HCT116 (cell line): Measurements from ENCODE around the gene TMEM132C. TPM values are rescaled to one million over a fixed set of nuclear protein-coding genes. Genes with fewer than 3 reads are reported as not detected.

Source experiments
- ATAC-seq: fragments of 200-7000 bp; cut with Tn5 transposase; 2 replicates; pipeline ENCODE4 v1.9.1; 2020; ENCODE audit warnings: mild to moderate bottlenecking, moderate library complexity
- BruUV-seq: library from RNA; stranded (reverse); fragments of 400-500 nt; replicated peaks from 2 replicates; lab custom pipeline; 2021; lab: Mats Ljungman, UMichigan
- CTCF ChIA-PET: fragments of 300-600 bp; sonication (Branson Sonifier 250); formaldehyde crosslinking; loops from one replicate; lab custom pipeline; 2021; ENCODE audit warnings: antibody characterized with exemption; lab: Charles Lee
- POLR2A ChIA-PET: fragments of 300-600, 350-600 bp; sonication (Branson Sonifier 250); formaldehyde crosslinking; loops from one replicate; lab custom pipeline; 2021; ENCODE audit warnings: antibody characterized with exemption; lab: Charles Lee
- RAD21 ChIA-PET, 2 experiments: fragments of 300-600 bp; sonication (Branson Sonifier 250); formaldehyde crosslinking; loops; one replicate each; lab custom pipeline; 2023; ENCODE audit warnings: low total read pairs in 2 of 2; ENCODE audit not compliant: uncharacterized antibody in 2 of 2, unreplicated experiment in 2 of 2, low non-redundant PET in 1 of 2; lab: Charles Lee
- DNase-seq: peaks from one replicate; pipeline ENCODE4 v3.0.0-alpha.2; 2010; ENCODE audit warnings: low read depth, low spot score
- H2AFZ ChIP-seq: fragments of 200-600 bp; shearing (Covaris generic), sonication (generic); 2 replicates; pipeline ENCODE4 v1.6.1; 2017; ENCODE audit warnings: low read depth, mixed run types, mixed read lengths, antibody characterized with exemption, low read length; ENCODE audit not compliant: poor library complexity, severe bottlenecking
- H3K27ac ChIP-seq: 2 replicates; pipeline ENCODE4 v1.5.1; 2012; ENCODE audit warnings: low read depth, low read length
- H3K27me3 ChIP-seq: fragments of 200-600 bp; sonication (generic); 2 replicates; pipeline ENCODE4 v1.6.1; 2016; ENCODE audit warnings: mixed run types, low read length, mixed read lengths; ENCODE audit not compliant: insufficient read depth
- H3K36me3 ChIP-seq, 2 experiments: fragments of 200-500 bp in 1 of 2; fragments of 200-600 bp in 1 of 2; sonication (Bioruptor generic) in 1 of 2; sonication (generic) in 1 of 2; 2 replicates each; pipeline versions ENCODE4 v1.5.1 to v1.6.1; 2014 to 2016; ENCODE audit warnings: low read length in 2 of 2, inconsistent platforms in 1 of 2, mixed read lengths in 1 of 2, mixed run types in 1 of 2; ENCODE audit not compliant: insufficient read depth in 2 of 2, control insufficient read depth in 1 of 2
- H3K4me1 ChIP-seq, 2 experiments: fragments of 200-600 bp in 1 of 2; sonication (generic) in 1 of 2; 2 replicates each; pipeline versions ENCODE4 v1.5.1 to v1.6.1; 2012 to 2017; ENCODE audit warnings: low read length in 2 of 2, inconsistent platforms in 1 of 2, mild to moderate bottlenecking in 1 of 2, mixed read lengths in 1 of 2, mixed run types in 1 of 2, moderate library complexity in 1 of 2; ENCODE audit not compliant: insufficient read depth in 2 of 2, control insufficient read depth in 1 of 2
- H3K4me2 ChIP-seq: fragments of 200-600 bp; sonication (generic); 2 replicates; pipeline ENCODE4 v1.6.1; 2017; ENCODE audit warnings: mixed run types, low read length, mixed read lengths
- H3K4me3 ChIP-seq, 2 experiments: fragments of 200-600 bp in 1 of 2; sonication (generic) in 1 of 2; replicated peaks in 1 of 2; 2 replicates each; pipeline ENCODE4 v1.5.1; 2011 to 2016; ENCODE audit warnings: low read length in 2 of 2, control low read depth in 1 of 2, low read depth in 1 of 2, mild to moderate bottlenecking in 1 of 2, mixed read lengths in 1 of 2, mixed run types in 1 of 2
- H3K79me2 ChIP-seq: fragments of 200-600 bp; sonication (generic); 2 replicates; pipeline ENCODE4 v1.6.1; 2017; ENCODE audit warnings: mild to moderate bottlenecking, mixed run types, low read length, moderate library complexity, mixed read lengths; ENCODE audit not compliant: insufficient read depth
- H3K9ac ChIP-seq: fragments of 200-600 bp; sonication (generic); 2 replicates; pipeline ENCODE4 v1.6.1; 2016; ENCODE audit warnings: low read length, mixed read lengths
- H3K9me2 ChIP-seq: fragments of 200-600 bp; sonication (generic), shearing (Covaris generic); 2 replicates; pipeline ENCODE4 v1.6.1; 2017; ENCODE audit warnings: mixed run types, mild to moderate bottlenecking, moderate library complexity; ENCODE audit not compliant: insufficient read depth
- H3K9me3 ChIP-seq, 2 experiments: fragments of 200-500 bp in 1 of 2; fragments of 200-600 bp in 1 of 2; sonication (Bioruptor generic) in 1 of 2; sonication (generic) in 1 of 2; 2 replicates each; pipeline ENCODE4 v1.6.1; 2014 to 2017; ENCODE audit warnings: low read length in 2 of 2, mixed read lengths in 2 of 2, inconsistent platforms in 1 of 2, low read depth in 1 of 2, mild to moderate bottlenecking in 1 of 2, mixed run types in 1 of 2, moderate library complexity in 1 of 2; ENCODE audit not compliant: control insufficient read depth in 1 of 2, insufficient read depth in 1 of 2
- H4K20me1 ChIP-seq: fragments of 200-600 bp; sonication (generic), shearing (Covaris generic); 2 replicates; pipeline ENCODE4 v1.6.1; 2017; ENCODE audit warnings: mixed run types, mild to moderate bottlenecking, moderate library complexity; ENCODE audit not compliant: insufficient read depth
- ATF3 ChIP-seq: IDR thresholded peaks from 2 replicates; pipeline ENCODE4 v1.6.1; 2012
- CBX3 ChIP-seq: IDR thresholded peaks from 2 replicates; pipeline ENCODE4 v1.6.1; 2012; ENCODE audit warnings: low read depth
- CEBPB ChIP-seq: IDR thresholded peaks from 2 replicates; pipeline ENCODE4 v1.6.1; 2012; ENCODE audit warnings: low read depth
- EGR1 ChIP-seq: IDR thresholded peaks from 2 replicates; pipeline ENCODE4 v1.6.1; 2012; ENCODE audit warnings: low read depth
- ELF1 ChIP-seq: IDR thresholded peaks from 2 replicates; pipeline ENCODE4 v1.6.1; 2012; ENCODE audit warnings: low read depth, borderline replicate concordance
- EZH2 ChIP-seq: fragments of 200-600 bp; sonication (generic); IDR thresholded peaks from 2 replicates; pipeline ENCODE4 v1.6.1; 2017; ENCODE audit warnings: antibody characterized with exemption, mixed run types
- EZH2phosphoT487 ChIP-seq: fragments of 200-600 bp; IDR thresholded peaks from 2 replicates; pipeline ENCODE4 v1.6.1; 2018; ENCODE audit warnings: antibody characterized with exemption, borderline replicate concordance
- JUND ChIP-seq: IDR thresholded peaks from 2 replicates; pipeline ENCODE4 v1.6.1; 2012
- MAX ChIP-seq: IDR thresholded peaks from 2 replicates; pipeline ENCODE4 v1.6.1; 2012
- POLR2A ChIP-seq: IDR thresholded peaks from 2 replicates; pipeline ENCODE4 v1.7.0; 2011; ENCODE audit warnings: borderline replicate concordance; ENCODE audit not compliant: insufficient read depth, insufficient read length; ENCODE audit errors: extremely low read depth
- POLR2AphosphoS5 ChIP-seq: IDR thresholded peaks from 2 replicates; pipeline ENCODE4 v1.6.1; 2011; ENCODE audit warnings: mild to moderate bottlenecking, low read depth, low read length, moderate library complexity
- REST ChIP-seq: IDR thresholded peaks from 2 replicates; pipeline ENCODE4 v1.6.1; 2012; ENCODE audit warnings: low read depth
- SIN3A ChIP-seq: IDR thresholded peaks from 2 replicates; pipeline ENCODE4 v1.6.1; 2012; ENCODE audit warnings: low read depth
- SP1 ChIP-seq: IDR thresholded peaks from 2 replicates; pipeline ENCODE4 v1.6.1; 2012; ENCODE audit warnings: low read depth
- SRF ChIP-seq: IDR thresholded peaks from 2 replicates; pipeline ENCODE4 v1.6.1; 2012; ENCODE audit warnings: low read depth
- TCF7L2 ChIP-seq: IDR thresholded peaks from 2 replicates; pipeline ENCODE4 v1.7.0; 2011; ENCODE audit warnings: borderline replicate concordance, inconsistent platforms; ENCODE audit not compliant: insufficient read depth, insufficient read length; ENCODE audit errors: extremely low read depth
- YY1 ChIP-seq: IDR thresholded peaks from 2 replicates; pipeline ENCODE4 v1.6.1; 2011; ENCODE audit warnings: low read length, low read depth, moderate library complexity, mild to moderate bottlenecking; ENCODE audit not compliant: insufficient replicate concordance; ENCODE audit errors: extremely low read depth
- ZFX ChIP-seq: fragments of 450-650 bp; IDR thresholded peaks from 2 replicates; pipeline ENCODE4 v1.6.1; 2017
- ZNF274 ChIP-seq: fragments of 200-500 bp; sonication (Bioruptor generic); IDR thresholded peaks from 2 replicates; pipeline ENCODE4 v1.6.1; 2014; ENCODE audit warnings: mild to moderate bottlenecking, low read depth, low read length, inconsistent platforms
- intact Hi-C: fragments of 100-400 bp; cut with micrococcal nuclease; formaldehyde crosslinking; loops from 2 replicates; pipeline ENCODE4 v1.10.0; 2022
- total RNA-seq: library from RNA; stranded (reverse); gene quantifications from one replicate; pipeline ENCODE4 v1.2.1, GENCODE V29; 2021; ENCODE audit not compliant: unreplicated experiment

The TMEM132C gene
- total RNA-seq, 1 experiment from 2014 or later: not detected

- H3K4me1 ChIP-seq: no peaks in the 10 kb centered on the region
- DNase-seq: no peak
- no peaks in the 10 kb centered on the region for H3K36me3 ChIP-seq
- H3K4me3 ChIP-seq: no peak overlapping the region
- BruUV-seq: no TSS peak
- H3K27ac ChIP-seq: no peak overlapping the region
- RAD21 ChIA-PET: no interaction called here
- no peaks in the 10 kb centered on the region for H4K20me1 ChIP-seq
- H3K9ac ChIP-seq: no peak overlapping the region
- TF ChIP-seq EZH2phosphoT487: no peak
- TF ChIP-seq ELF1: no peak
- no peak for TF ChIP-seq JUND
- no peak for TF ChIP-seq EZH2
- no peak for TF ChIP-seq SRF
- TF ChIP-seq SIN3A: no peak
- no peak for TF ChIP-seq YY1
- no peak for TF ChIP-seq TCF7L2
- no peak for TF ChIP-seq EGR1
- TF ChIP-seq ATF3: no peak
- TF ChIP-seq POLR2A: no peak
- TF ChIP-seq SP1: no peak
- TF ChIP-seq CEBPB: no peak
- H3K9me3 ChIP-seq: peaks cover 9 to 16% of the 10 kb centered on the region in 2 experiments; a peak in 2 of 4 replicates
- ATAC-seq: no peak
- no peak overlapping the region for H2AFZ ChIP-seq
- no peaks in the 10 kb centered on the region for H3K79me2 ChIP-seq
- no peaks in the 10 kb centered on the region for H3K9me2 ChIP-seq
- no peak overlapping the region for H3K4me2 ChIP-seq
- CTCF ChIA-PET: no interaction called here
- intact Hi-C loops: no loop called here
- POLR2A ChIA-PET: no interaction called here
- no peaks in the 10 kb centered on the region for H3K27me3 ChIP-seq
Measured at GRCh38 chr12:128606538-128606937, 339.6 kb downstream of the TMEM132C start.

GRCh38 chr12:128606970-128607369 lies 340.0 kb downstream of the TMEM132C start:
- BruUV-seq: no TSS peak
- RAD21 ChIA-PET: no interaction called here
- H3K9me3 ChIP-seq: peaks cover 9 to 14% of the 10 kb centered on the region in 2 experiments; a peak in 2 of 4 replicates
- TF ChIP-seq SRF (no peak), CBX3 (no peak), MAX (no peak), ZNF274 (no peak), CEBPB (no peak), TCF7L2 (no peak), ATF3 (no peak), ZFX (no peak), YY1 (no peak), POLR2AphosphoS5 (no peak), EGR1 (no peak), SP1 (no peak), REST (no peak)

More at GRCh38 chr12:128606970-128607369, 340.0 kb downstream of the TMEM132C start:
- Histone ChIP-seq H2AFZ (no peak overlapping the region), H3K4me3 (no peak overlapping the region), H3K27ac (no peak overlapping the region), H4K20me1 (no peaks in the 10 kb centered on the region), H3K4me2 (no peak overlapping the region), H3K27me3 (no peaks in the 10 kb centered on the region), H3K79me2 (no peaks in the 10 kb centered on the region), H3K4me1 (no peaks in the 10 kb centered on the region), H3K9me2 (no peaks in the 10 kb centered on the region), H3K9ac (no peak overlapping the region), H3K36me3 (no peaks in the 10 kb centered on the region)
- DNase-seq (no peak), ATAC-seq (no peak)
- ChIA-PET CTCF (no interaction called here), POLR2A (no interaction called here)
- intact Hi-C loops: no loop called here
